Activated T-cell treated with anti-CD3 and anti-CD28 coated beads, Interleukin-2, amount 50 U/mL, for 4 hours (primary cell): ENCODE measurements around the gene LCN9. TPM values are rescaled to one million over a fixed set of nuclear protein-coding genes. Genes with fewer than 3 reads are reported as not detected.
A peak's percentile ranks its signal among the peaks of the same experiment; 100 is the strongest.

Experiments
- ATAC-seq, 2 donors: fragments of 200-7000 bp; cut with Tn5 transposase; one replicate each; pipeline ENCODE4 v1.10.0; 2021
- DNase-seq: peaks from one replicate; pipeline ENCODE4 v3.0.0-alpha.2; 2020
- H3K27me3 Mint-ChIP-seq: one replicate; pipeline ENCODE4 v1.8.0; 2021; ENCODE audit warnings: low read depth, mixed read lengths
- H3K36me3 Mint-ChIP-seq: one replicate; pipeline ENCODE4 v1.8.0; 2022; ENCODE audit warnings: mixed read lengths; ENCODE audit not compliant: insufficient read depth
- H3K4me1 Mint-ChIP-seq: one replicate; pipeline ENCODE4 v1.8.0; 2021; ENCODE audit warnings: low read depth, mixed read lengths
- H3K4me3 Mint-ChIP-seq: one replicate; pipeline ENCODE4 v1.8.0; 2021; ENCODE audit warnings: mild to moderate bottlenecking, moderate library complexity, mixed read lengths
- H3K9me3 Mint-ChIP-seq: one replicate; pipeline ENCODE4 v1.8.0; 2021; ENCODE audit warnings: mixed read lengths
- total RNA-seq, 3 donors: library from RNA; stranded (reverse); gene quantifications; one replicate each; pipeline ENCODE4 v1.2.1, GENCODE V29; 2021

The LCN9 gene
- total RNA-seq, 3 donors from 2014 or later, result not detected

DNA sequence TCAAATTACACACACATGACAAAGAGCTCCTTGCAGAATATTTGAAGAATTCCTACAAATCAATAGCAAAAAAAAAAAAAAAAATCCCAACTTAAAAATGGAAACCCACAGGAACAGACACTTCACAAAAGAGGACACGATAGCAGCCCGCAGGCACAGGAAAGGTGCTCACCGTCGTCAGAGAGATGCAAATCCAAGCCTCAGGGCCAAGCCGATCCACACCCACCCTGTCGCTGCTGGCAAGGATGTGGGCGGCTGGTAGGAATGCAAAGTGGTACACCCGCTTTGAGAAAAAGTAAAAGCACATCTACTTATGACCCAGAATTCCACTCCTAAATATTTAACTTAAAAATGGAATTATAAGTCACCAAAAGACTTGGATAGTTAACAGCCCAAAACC, 10.8 kb downstream of the LCN9 start:
- Mint-ChIP-seq H3K27me3 (peaks cover 2% of the 10 kb centered on the region), H3K36me3 (no peaks in the 10 kb centered on the region), H3K9me3 (no peaks in the 10 kb centered on the region), H3K4me1 (no peaks in the 10 kb centered on the region), H3K4me3 (no peak overlapping the region)
- DNase-seq, result no peak
- no peak for ATAC-seq

DNA sequence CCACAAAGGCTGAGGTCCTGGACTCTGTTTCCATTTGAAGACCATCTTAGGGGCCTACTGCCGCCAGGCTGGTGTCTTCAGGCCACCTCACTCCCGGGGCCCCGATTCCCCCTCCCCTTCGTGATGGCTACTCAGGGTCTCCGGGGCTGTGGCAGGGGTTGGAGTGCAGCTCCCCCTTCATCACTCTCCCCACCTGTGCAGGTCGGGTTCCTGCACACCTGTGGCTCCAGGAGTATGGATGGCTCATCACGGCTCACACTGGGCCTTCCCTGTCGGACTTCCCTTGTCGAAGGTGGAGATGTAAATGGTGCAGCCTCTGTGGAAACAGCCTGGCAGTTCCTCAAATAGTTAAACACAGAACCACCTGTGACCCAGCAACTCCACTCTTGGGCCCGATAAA, 11.9 kb downstream of the LCN9 start:
- peaks cover 2% of the 10 kb centered on the region for H3K27me3 Mint-ChIP-seq
- no peak for ATAC-seq
- H3K4me1 Mint-ChIP-seq, result no peaks in the 10 kb centered on the region
- H3K4me3 Mint-ChIP-seq, result no peak overlapping the region
- DNase-seq, result no peak
- no peaks in the 10 kb centered on the region for H3K9me3 Mint-ChIP-seq
- H3K36me3 Mint-ChIP-seq, result no peaks in the 10 kb centered on the region

DNA sequence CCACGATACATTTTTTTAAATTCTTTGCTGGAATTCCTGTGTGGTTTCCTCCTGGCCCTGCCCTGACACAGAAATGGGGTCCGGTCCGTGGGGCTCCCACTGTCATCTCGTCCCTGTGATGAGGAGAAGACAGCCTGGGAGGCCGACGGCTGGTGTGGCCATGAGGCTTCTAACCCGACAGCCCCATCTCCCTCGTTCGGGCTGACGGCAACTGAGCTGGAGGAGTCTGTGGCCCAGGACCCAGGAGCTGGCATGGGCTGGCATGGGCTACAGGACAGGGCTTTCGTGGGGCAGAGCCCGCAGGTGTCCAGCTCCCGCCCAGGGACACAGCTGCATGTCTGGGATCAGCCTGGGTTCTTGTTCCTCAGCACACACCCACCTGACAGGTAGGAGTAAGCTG, 13.8 kb downstream of the LCN9 start:
- peaks cover 2% of the 10 kb centered on the region for H3K27me3 Mint-ChIP-seq
- no peaks in the 10 kb centered on the region for H3K4me1 Mint-ChIP-seq
- no peaks in the 10 kb centered on the region for H3K9me3 Mint-ChIP-seq
- DNase-seq (no peak), ATAC-seq (no peak)
- H3K36me3 Mint-ChIP-seq, result no peaks in the 10 kb centered on the region
- no peak overlapping the region for H3K4me3 Mint-ChIP-seq

DNA sequence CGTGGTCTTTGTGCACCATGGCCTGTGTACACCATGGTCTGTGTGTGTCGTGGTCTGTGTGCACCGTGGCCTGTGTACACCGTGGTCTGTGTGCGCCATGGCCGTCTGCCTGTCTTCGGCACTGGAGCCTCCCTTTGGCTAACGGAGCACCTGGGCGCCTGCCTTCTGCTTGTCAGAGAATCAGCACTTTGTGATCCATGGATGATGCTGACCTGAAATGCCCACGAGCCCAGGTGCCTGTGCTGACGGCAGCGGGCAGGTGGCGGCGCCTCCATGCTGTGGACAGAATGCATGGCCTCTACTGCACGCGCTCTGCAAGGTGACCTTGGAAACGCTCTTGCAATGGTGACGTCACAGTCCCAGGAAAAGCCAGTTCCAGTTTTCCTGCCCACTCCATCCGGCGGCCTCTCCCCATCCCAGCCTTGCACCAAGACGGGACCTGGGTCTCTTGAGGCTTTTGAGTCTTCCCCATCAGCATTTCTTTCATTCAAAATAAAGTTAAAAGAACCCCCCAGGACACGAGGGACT, 14.6 kb downstream of the LCN9 start:
- Mint-ChIP-seq H3K9me3 (no peaks in the 10 kb centered on the region), H3K4me3 (no peak overlapping the region), H3K27me3 (peaks cover 4% of the 10 kb centered on the region), H3K4me1 (no peaks in the 10 kb centered on the region), H3K36me3 (no peaks in the 10 kb centered on the region)
- DNase-seq (no peak), ATAC-seq (peak in 1 of 2 donors; percentile 14)

DNA sequence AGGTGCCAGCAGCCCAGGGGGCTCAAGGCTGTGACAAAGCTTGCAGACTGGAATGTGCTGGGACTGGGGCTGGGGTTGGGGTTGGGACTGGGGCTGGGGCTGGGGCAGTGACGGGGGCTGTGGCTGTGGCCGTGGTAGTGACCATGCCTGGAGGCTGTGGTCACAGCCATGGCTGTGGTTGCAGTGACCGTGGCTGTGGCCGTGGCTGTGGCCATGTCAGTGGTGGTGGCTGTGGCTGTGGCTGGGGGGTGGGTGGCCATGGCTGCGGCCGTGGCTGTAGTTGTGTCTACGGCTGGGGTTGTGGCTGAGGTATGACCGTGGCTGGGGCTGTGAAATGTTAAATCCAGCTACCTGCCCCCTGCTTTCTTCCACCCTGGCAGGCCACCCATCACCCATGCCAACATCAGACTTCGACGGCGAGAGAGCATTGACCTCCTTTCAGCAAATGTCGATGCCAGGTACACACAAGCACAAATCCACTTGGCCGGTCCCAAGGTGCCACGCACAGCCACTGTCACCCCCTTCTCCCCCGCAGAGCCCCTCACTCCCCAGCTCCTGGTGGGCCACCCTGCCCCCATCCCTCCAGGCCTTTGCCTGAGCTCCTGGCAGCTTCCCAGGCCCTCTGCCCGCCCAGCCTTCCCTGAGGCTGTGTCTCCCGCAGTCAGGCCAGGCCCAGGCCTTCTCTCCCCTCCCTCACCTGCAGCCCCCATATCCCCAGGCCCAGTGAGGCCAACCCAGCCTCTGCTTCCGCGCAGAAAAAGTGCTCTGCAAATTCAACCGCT, 15.3 kb downstream of the LCN9 start:
- peak in 1 of 2 donors; percentile 23 for ATAC-seq
- Mint-ChIP-seq H3K4me1 (no peaks in the 10 kb centered on the region), H3K4me3 (no peak overlapping the region), H3K27me3 (peaks cover 4% of the 10 kb centered on the region), H3K9me3 (no peaks in the 10 kb centered on the region), H3K36me3 (no peaks in the 10 kb centered on the region)
- DNase-seq, result no peak

DNA sequence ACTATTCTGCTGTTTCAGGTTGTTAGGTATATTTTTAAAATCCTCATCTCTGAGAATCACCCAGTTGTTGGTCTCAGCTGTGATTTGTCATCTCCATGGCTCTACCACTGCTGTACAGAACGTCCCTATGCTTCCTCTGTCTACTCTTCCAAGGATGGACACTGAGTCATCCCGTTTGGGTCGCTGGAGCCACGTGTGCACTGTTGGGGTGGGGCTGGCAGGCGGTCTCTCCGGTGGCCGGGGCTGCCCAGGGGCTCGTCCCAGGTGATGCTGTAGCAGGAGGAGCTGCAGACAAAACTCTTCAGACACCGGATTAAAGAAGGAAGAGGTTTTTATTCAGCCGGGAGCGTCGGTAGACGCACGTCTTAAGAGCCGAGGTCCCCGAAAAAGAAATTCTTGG, 16.9 kb downstream of the LCN9 start:
- Mint-ChIP-seq H3K9me3 (no peaks in the 10 kb centered on the region), H3K27me3 (peaks cover 10% of the 10 kb centered on the region), H3K4me1 (no peaks in the 10 kb centered on the region), H3K36me3 (no peaks in the 10 kb centered on the region), H3K4me3 (no peak overlapping the region)
- no peak for ATAC-seq
- DNase-seq, result no peak

DNA sequence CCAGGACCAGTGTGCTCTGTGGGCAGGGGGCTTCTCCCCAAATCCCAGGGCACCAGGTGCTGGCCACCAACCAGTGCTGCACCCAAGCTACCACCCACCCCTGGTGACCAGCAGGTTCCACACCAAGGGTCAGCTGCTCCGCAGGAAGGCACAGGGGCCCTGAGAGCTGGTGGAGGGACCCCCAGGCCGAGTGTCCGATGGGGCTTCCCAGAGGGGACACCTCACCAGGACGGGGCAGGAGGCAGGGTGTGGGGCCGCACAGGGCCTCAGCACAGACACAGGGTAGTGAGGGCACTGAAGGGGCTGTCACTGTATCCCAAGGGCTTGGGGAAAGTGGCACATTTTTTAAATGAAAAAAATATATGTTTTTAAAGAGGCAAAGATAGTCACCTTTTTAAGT, 18.1 kb downstream of the LCN9 start:
- no peak overlapping the region for H3K4me3 Mint-ChIP-seq
- DNase-seq, result no peak
- H3K9me3 Mint-ChIP-seq, result no peaks in the 10 kb centered on the region
- H3K36me3 Mint-ChIP-seq, result no peaks in the 10 kb centered on the region
- no peak for ATAC-seq
- peaks cover 10% of the 10 kb centered on the region for H3K27me3 Mint-ChIP-seq
- no peaks in the 10 kb centered on the region for H3K4me1 Mint-ChIP-seq

DNA sequence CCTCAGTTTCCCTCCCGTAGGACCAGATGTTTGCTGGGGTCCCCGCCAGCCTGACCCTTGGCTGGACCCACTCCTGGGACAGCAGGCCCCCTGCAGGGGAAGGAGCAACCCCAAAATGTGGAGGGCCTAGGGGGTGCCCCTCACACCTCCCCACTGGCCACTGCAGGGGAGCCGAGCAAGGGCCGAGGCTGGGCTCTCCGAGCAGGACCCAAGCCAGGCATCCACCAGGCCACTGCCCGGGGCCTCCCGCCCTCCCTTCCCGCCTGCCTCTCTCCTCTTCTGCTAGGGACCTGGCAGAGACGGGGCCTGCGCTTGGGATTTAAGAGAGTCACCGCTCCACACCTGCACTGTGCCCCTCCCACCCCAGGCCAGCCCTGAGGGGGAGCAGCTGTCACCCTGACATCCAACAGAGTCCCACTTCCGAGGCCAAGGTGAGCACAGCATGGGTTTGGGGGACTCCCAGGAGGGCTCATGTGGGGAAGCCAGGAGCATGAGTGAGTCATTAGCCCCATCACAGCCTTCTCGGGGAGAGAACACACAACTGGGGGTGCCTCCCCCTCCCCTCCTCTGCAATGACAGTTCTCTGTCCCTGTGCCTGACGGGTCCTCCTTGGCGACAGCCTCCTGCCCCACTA, 20.4 kb downstream of the LCN9 start:
- DNase-seq (no peak), ATAC-seq (no peak)
- no peak overlapping the region for H3K4me3 Mint-ChIP-seq
- peaks cover 12% of the 10 kb centered on the region for H3K27me3 Mint-ChIP-seq
- H3K9me3 Mint-ChIP-seq, result no peaks in the 10 kb centered on the region
- no peaks in the 10 kb centered on the region for H3K36me3 Mint-ChIP-seq
- H3K4me1 Mint-ChIP-seq, result no peaks in the 10 kb centered on the region

DNA sequence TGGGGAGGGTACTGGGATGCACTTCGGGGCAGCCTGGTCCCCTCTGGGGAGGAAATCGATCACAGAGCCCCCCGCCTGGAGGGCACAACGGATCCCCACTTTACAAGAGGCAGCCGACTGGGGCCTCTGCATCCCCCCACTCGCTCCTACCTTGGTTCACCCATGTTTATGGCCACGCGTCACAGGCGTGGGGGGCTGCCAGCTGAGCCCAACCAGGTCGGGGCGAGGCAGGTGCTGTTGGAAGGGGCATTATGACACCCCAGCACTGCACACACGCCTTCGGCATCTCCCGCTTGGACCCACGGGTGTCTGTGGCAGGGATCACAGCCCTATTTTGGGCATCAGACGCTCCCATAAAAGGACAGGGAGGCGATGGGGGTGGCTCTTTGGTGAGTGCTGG, 21.6 kb downstream of the LCN9 start:
- no peaks in the 10 kb centered on the region for H3K9me3 Mint-ChIP-seq
- DNase-seq (no peak), ATAC-seq (no peak)
- no peak overlapping the region for H3K4me3 Mint-ChIP-seq
- no peaks in the 10 kb centered on the region for H3K4me1 Mint-ChIP-seq
- H3K36me3 Mint-ChIP-seq, result no peaks in the 10 kb centered on the region
- H3K27me3 Mint-ChIP-seq, result peaks cover 12% of the 10 kb centered on the region

DNA sequence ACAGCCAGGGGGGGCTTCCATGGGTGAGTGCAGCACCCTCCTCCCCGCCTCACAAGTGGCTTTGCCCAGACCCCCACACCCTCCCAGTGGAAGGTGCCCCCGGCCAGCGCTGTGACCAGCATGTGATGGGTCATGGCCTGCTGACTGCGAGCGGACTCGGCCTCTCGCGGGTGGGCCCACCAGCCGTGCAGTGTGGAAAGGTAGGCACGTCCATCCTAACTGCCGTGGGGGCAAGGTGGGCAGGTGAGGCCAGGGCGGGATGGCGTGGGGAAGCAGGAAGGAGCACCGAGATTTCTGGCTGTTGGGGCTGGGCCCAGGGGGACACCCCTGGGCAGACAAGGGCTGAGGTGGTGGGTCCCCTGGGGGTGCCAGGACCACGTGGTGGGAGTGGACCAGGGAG, 24.1 kb downstream of the LCN9 start:
- Mint-ChIP-seq H3K9me3 (no peaks in the 10 kb centered on the region), H3K36me3 (no peaks in the 10 kb centered on the region), H3K4me3 (no peak overlapping the region), H3K27me3 (peaks cover 10% of the 10 kb centered on the region), H3K4me1 (no peaks in the 10 kb centered on the region)
- ATAC-seq, result no peak
- no peak for DNase-seq

DNA sequence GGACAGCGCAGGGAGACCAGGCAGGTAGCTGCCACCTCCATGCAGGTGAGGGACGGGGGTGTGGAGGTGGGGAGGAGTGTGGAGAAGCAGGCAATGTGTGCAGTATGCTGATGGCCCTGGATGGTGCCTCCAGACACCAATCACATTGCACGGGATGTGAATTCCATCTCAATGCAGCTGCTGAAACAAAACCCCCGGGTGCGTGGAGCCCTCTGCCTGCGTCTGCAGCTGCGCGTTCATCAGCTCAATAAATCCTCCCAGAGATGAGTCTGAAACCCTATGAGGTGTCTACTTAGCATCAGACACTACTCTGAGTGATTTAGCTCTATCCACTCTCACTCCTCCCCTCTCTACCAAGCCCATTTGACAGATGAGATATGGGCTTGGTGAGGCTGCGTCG, 25.9 kb downstream of the LCN9 start:
- ATAC-seq (no peak), DNase-seq (no peak)
- no peak overlapping the region for H3K4me3 Mint-ChIP-seq
- H3K4me1 Mint-ChIP-seq, result no peaks in the 10 kb centered on the region
- no peaks in the 10 kb centered on the region for H3K9me3 Mint-ChIP-seq
- H3K27me3 Mint-ChIP-seq, result peaks cover 11% of the 10 kb centered on the region
- no peaks in the 10 kb centered on the region for H3K36me3 Mint-ChIP-seq

DNA sequence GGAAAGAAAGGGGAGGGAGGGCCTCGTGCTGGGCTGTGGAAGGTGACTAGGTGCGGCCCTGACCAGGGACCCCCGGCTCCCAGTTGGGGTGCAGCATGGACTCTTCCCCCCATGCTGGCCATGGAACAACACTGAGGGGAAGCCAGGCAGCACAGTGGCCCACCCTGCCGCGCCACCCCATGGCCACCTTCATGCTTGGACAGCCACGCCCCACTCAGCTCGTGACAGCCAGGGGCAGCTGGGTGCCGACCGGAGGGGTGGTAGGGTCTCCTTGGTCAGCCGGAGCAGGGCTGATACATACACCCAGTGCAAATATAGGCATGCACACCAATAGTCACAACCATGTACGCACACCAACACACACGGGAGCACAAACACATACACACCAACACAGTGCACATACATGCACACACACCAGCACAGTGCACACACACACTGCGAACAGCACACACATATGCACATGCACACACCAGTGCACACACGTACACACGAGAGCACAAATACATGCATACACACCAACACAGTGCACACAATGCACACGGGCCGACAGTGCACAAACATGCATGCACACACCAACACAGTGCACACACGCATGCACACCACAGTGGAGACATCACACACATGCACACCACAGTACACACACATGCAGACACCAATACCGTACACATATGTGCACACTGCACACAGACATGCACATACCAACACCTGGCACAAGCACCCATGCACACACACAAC, 27.9 kb downstream of the LCN9 start:
- DNase-seq (no peak), ATAC-seq (no peak)
- H3K27me3 Mint-ChIP-seq, result peaks cover 6% of the 10 kb centered on the region
- H3K4me1 Mint-ChIP-seq, result no peaks in the 10 kb centered on the region
- H3K36me3 Mint-ChIP-seq, result no peaks in the 10 kb centered on the region
- H3K9me3 Mint-ChIP-seq, result no peaks in the 10 kb centered on the region
- H3K4me3 Mint-ChIP-seq, result no peak overlapping the region

DNA sequence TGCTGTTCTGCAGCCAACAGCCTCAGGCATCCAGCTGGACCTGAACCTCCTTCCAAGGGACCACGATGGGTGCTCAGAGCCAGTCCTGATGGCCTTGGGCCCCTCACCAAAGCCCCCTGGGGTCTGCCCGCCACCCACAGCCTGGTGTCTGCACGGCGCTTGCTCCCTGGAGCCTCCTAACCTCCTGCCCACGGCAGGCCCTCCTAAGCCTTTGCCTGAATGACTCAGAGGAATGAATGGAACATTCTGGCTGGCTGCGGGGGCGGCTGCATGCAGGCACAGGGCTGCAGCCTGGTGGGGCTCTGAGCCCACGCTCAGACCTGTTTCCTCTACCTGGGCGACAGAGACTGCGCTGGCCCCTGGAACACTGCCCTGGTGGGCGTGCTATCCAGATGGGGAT, 29.3 kb downstream of the LCN9 start:
- no peak for DNase-seq
- Mint-ChIP-seq H3K9me3 (no peaks in the 10 kb centered on the region), H3K27me3 (peaks cover 4% of the 10 kb centered on the region), H3K36me3 (no peaks in the 10 kb centered on the region), H3K4me1 (no peaks in the 10 kb centered on the region), H3K4me3 (no peak overlapping the region)
- ATAC-seq, result no peak

DNA sequence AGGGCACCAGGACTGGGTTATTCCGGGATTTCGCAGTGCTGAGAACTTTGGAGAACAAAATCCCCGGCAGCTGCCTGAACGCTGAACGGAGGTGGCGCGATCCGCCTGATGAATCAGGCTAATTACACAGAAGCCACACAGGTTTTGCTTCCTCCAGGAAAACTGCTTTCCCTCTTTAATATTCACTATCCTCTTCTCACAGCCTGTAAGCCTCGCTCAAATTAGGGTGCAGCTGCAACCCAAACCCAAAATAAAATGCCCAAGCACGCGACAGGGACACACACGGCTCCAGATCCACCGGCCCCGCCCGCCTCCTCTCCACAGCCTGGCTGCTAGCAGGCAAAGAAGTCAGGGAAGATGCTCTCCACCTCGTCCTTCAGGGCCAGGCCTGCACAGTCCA, 30.2 kb downstream of the LCN9 start:
- no peak for DNase-seq
- H3K27me3 Mint-ChIP-seq, result peaks cover 4% of the 10 kb centered on the region
- H3K36me3 Mint-ChIP-seq, result no peaks in the 10 kb centered on the region
- no peaks in the 10 kb centered on the region for H3K9me3 Mint-ChIP-seq
- no peak for ATAC-seq
- H3K4me3 Mint-ChIP-seq, result no peak overlapping the region
- no peaks in the 10 kb centered on the region for H3K4me1 Mint-ChIP-seq

DNA sequence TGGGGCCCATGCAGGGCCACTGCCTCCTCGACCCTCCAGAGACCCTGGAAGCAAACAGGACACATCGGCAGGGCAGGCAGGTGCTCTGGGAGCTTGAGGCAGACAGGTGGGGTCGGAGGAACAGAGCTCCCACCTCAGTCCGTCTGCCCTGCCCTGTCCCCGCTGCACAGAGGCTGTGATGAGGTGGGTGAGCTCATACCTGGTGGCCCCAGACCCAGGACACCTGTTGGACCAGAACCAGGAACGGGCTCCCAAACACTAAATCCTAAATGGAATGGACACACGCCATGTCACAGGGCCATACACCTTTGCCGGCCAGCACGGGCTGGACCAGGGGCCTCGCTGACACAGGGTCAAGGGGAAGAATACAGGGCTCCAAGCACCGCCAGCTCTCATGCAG, 30.7 kb downstream of the LCN9 start:
- ATAC-seq, result no peak
- no peak overlapping the region for H3K4me3 Mint-ChIP-seq
- no peak for DNase-seq
- no peaks in the 10 kb centered on the region for H3K4me1 Mint-ChIP-seq
- H3K9me3 Mint-ChIP-seq, result no peaks in the 10 kb centered on the region
- H3K27me3 Mint-ChIP-seq, result peaks cover 4% of the 10 kb centered on the region
- no peaks in the 10 kb centered on the region for H3K36me3 Mint-ChIP-seq
